Fibroblast of lung (primary cell): ENCODE data around the gene PDXK. TPM values are rescaled to one million over a fixed set of nuclear protein-coding genes. Genes with fewer than 3 reads are reported as not detected.

Experiments used
- DNase-seq, 2 donors: peaks; one replicate each; pipeline versions ENCODE4 v3.0.0 to v3.0.0-alpha.2; 2010; ENCODE audit warnings: low read depth in 2 of 2
- H2AFZ ChIP-seq: 2 replicates; pipeline ENCODE4 v1.5.1; 2012; ENCODE audit warnings: low read length, control low read depth, inconsistent platforms
- H3K27ac ChIP-seq: 2 replicates; pipeline ENCODE4 v1.5.1; 2011; ENCODE audit warnings: low read length, control low read depth; ENCODE audit not compliant: insufficient read depth
- H3K27me3 ChIP-seq: 2 replicates; pipeline ENCODE4 v1.5.1; 2011; ENCODE audit warnings: mild to moderate bottlenecking, low read length; ENCODE audit not compliant: control insufficient read depth, insufficient read depth
- H3K36me3 ChIP-seq: 2 replicates; pipeline ENCODE4 v1.5.1; 2011; ENCODE audit warnings: low read length; ENCODE audit not compliant: control insufficient read depth, insufficient read depth
- H3K4me1 ChIP-seq: 2 replicates; pipeline ENCODE4 v1.5.1; 2011; ENCODE audit warnings: low read length; ENCODE audit not compliant: control insufficient read depth, insufficient read depth; ENCODE audit errors: extremely low read depth
- H3K4me2 ChIP-seq: 2 replicates; pipeline ENCODE4 v1.5.1; 2011; ENCODE audit warnings: low read length, control low read depth; ENCODE audit not compliant: insufficient read depth; ENCODE audit errors: extremely low read depth
- H3K4me3 ChIP-seq, 4 experiments: fragments of 200-600 bp in 1 of 4; sonication (generic) in 1 of 4; replicated peaks in 1 of 4; 2 replicates each; pipeline ENCODE4 v1.5.1; 2011 to 2016; ENCODE audit warnings: low read length in 4 of 4, low read depth in 3 of 4, mild to moderate bottlenecking in 3 of 4, control low read depth in 2 of 4, inconsistent platforms in 1 of 4, mixed read lengths in 1 of 4; ENCODE audit not compliant: insufficient read depth in 1 of 4; ENCODE audit errors: control extremely low read depth in 1 of 4
- H3K79me2 ChIP-seq: 2 replicates; pipeline ENCODE4 v1.5.1; 2012; ENCODE audit warnings: mild to moderate bottlenecking, low read length, inconsistent platforms; ENCODE audit not compliant: control insufficient read depth, insufficient read depth
- H3K9ac ChIP-seq: 2 replicates; pipeline ENCODE4 v1.5.1; 2011; ENCODE audit warnings: mild to moderate bottlenecking, low read length, control low read depth; ENCODE audit not compliant: insufficient read depth
- H3K9me3 ChIP-seq: 2 replicates; pipeline ENCODE4 v1.5.1; 2012; ENCODE audit warnings: low read depth, low read length; ENCODE audit not compliant: control insufficient read depth, insufficient read depth
- H4K20me1 ChIP-seq: 2 replicates; pipeline ENCODE4 v1.5.1; 2011; ENCODE audit warnings: low read length; ENCODE audit not compliant: control insufficient read depth, insufficient read depth; ENCODE audit errors: extremely low read depth
- EZH2 ChIP-seq: IDR thresholded peaks from 2 replicates; pipeline ENCODE4 v1.5.1; 2012; ENCODE audit warnings: low read length, control low read depth, mild to moderate bottlenecking; ENCODE audit errors: missing control alignments
- polyA plus RNA-seq, 2 donors: library from polyadenylated mRNA; depleted of rRNA in 1 of 2; stranded (reverse) in 1 of 2; unstranded in 1 of 2; fragments of >200 nt; gene quantifications; 2 replicates each; pipeline ENCODE4 v1.2.1, GENCODE V29; 2011 to 2012; ENCODE audit warnings: missing spikeins in 1 of 2
- total RNA-seq: library from RNA; depleted of rRNA; stranded (reverse); fragments of >200 nt; gene quantifications from 2 replicates; pipeline ENCODE4 v1.2.1, GENCODE V29; 2014
- TF ChIP-seq, protein P1 (sequence below), 2 donors: IDR thresholded peaks in 1 of 2; conservative IDR thresholded peaks in 1 of 2; 1 replicate in 1 of 2; 2 replicates in 1 of 2; pipeline ENCODE4 v1.5.1; 2011 to 2012; ENCODE audit warnings: low read length in 2 of 2, control low read depth in 1 of 2, inconsistent platforms in 1 of 2, low read depth in 1 of 2, mild to moderate bottlenecking in 1 of 2

PDXK gene
- total and polyA plus RNA-seq, 2 donors (not counting 1 experiment from before 2014, with no cell fraction given), result 47.4 to 146 TPM

DNA sequence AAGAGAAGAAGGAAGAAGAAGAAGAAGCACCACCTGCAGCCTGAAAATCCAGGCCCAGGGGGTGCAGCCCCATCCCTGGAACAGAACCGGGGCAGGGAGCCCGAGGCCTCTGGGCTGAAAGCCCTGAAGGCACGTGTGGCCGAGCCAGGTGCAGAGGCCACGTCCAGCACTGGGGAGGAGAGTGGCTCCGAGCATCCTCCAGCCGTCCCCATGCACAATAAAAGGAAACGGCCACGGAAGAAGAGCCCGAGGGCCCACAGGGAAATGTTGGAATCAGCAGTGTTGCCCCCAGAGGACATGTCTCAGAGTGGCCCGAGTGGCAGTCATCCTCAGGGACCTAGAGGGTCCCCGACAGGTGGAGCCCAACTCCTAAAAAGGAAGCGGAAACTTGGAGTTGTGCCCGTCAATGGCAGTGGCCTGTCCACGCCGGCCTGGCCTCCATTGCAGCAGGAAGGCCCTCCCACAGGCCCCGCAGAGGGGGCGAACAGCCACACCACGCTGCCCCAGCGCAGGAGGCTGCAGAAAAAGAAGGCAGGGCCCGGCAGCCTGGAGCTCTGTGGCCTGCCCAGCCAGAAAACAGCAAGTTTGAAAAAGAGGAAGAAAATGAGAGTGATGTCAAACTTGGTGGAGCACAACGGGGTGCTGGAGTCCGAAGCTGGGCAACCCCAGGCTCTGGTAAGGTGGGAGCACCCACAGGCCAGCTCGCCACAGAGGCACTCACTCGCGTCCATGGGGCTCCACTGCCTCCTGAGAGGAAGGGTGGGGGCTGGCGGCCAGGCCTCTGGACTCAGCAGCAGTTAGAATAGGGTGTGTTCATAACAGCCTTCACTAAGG is 31.1 kb upstream of the PDXK start:
- Histone ChIP-seq H3K27ac (no peak overlapping the region), H3K36me3 (peaks cover 23% of the 10 kb centered on the region), H3K27me3 (no peaks in the 10 kb centered on the region), H3K4me2 (no peak overlapping the region), H3K4me1 (no peaks in the 10 kb centered on the region), H4K20me1 (no peaks in the 10 kb centered on the region), H2AFZ (no peak overlapping the region), H3K4me3 (no peak overlapping the region), H3K9ac (no peak overlapping the region), H3K79me2 (no peaks in the 10 kb centered on the region), H3K9me3 (no peaks in the 10 kb centered on the region)
- TF ChIP-seq EZH2, result no peak
- TF ChIP-seq, protein P1, sequence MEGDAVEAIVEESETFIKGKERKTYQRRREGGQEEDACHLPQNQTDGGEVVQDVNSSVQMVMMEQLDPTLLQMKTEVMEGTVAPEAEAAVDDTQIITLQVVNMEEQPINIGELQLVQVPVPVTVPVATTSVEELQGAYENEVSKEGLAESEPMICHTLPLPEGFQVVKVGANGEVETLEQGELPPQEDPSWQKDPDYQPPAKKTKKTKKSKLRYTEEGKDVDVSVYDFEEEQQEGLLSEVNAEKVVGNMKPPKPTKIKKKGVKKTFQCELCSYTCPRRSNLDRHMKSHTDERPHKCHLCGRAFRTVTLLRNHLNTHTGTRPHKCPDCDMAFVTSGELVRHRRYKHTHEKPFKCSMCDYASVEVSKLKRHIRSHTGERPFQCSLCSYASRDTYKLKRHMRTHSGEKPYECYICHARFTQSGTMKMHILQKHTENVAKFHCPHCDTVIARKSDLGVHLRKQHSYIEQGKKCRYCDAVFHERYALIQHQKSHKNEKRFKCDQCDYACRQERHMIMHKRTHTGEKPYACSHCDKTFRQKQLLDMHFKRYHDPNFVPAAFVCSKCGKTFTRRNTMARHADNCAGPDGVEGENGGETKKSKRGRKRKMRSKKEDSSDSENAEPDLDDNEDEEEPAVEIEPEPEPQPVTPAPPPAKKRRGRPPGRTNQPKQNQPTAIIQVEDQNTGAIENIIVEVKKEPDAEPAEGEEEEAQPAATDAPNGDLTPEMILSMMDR (conservative IDR thresholded peaks at IDR 0.05 in 1 of 2, IDR thresholded peaks at IDR 0.05 in 1 of 2; ENCODE audit: low read depth in 1 of 2, low read length in 2 of 2), result no peak
- no peak for DNase-seq

DNA sequence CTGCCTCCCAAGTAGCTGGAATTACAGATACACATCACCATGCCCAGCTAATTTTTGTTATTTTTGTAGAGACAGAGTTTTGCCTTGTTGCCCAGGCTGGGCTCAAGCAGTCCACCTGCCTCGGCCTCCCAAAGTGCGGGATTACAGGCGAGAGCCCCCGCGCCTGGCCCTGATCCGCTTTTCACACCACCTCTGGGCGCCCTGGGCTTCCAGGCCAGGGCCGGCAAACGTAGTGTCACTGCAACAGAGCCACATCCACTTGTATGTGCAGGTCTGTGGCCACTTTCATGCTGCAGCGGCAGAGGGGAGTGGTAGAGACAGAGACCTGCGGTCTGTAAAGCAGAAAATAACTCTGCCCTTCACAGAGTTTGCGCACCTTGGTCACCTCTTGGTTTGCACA is 30.0 kb upstream of the PDXK start:
- Histone ChIP-seq H3K79me2 (no peaks in the 10 kb centered on the region), H3K36me3 (peaks cover 23% of the 10 kb centered on the region), H3K4me3 (no peak overlapping the region), H2AFZ (no peak overlapping the region), H4K20me1 (no peaks in the 10 kb centered on the region), H3K4me1 (no peaks in the 10 kb centered on the region), H3K27me3 (no peaks in the 10 kb centered on the region), H3K9me3 (no peaks in the 10 kb centered on the region), H3K4me2 (no peak overlapping the region), H3K27ac (no peak overlapping the region), H3K9ac (no peak overlapping the region)
- TF ChIP-seq, protein P1 (conservative IDR thresholded peaks at IDR 0.05 in 1 of 2, IDR thresholded peaks at IDR 0.05 in 1 of 2; ENCODE audit: low read depth in 1 of 2, low read length in 2 of 2), result no peak
- DNase-seq, result no peak

DNA sequence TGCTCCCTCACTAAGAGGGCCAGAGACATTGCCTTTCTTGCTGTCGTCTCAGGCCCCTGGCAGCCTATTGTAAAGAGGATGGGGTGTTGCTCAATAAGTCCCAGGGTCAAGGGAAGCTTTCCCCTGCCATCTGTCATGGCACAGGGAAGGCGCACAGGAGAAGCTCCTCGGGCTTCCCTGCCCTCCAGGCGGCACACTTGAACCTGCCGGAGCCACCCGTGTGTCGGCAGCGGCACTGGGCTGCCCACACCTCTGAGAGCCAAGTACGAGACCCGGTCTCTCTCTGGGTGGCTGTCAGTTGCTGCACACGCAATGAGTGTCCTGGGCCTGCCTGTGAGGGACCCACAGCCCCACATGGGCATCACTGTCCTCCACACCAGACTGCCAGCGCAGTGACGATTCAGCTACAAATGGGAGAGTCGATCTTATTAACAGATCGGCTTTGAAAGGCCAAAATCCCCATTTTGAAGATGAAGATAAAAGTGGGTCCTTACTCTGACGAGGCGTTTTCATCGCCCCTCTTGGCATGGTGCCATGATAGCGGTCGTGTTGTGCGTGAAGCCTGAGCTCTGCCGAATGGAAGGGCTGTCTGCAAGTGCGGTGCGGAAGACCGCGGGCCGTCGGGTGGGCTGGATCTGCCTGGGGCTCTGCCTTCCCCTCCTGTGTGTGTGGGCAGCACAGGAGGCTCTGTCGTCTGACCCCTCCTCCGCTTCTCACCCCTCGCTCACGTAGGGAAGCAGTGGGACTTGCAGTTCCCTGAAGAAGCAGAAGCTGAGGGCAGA is 29.2 kb upstream of the PDXK start:
- Histone ChIP-seq H3K4me2 (no peak overlapping the region), H4K20me1 (no peaks in the 10 kb centered on the region), H3K9ac (no peak overlapping the region), H3K79me2 (no peaks in the 10 kb centered on the region), H2AFZ (no peak overlapping the region), H3K27ac (no peak overlapping the region), H3K4me1 (no peaks in the 10 kb centered on the region), H3K27me3 (no peaks in the 10 kb centered on the region), H3K4me3 (no peak overlapping the region), H3K36me3 (peaks cover 24% of the 10 kb centered on the region), H3K9me3 (no peaks in the 10 kb centered on the region)
- TF ChIP-seq, protein P1 (conservative IDR thresholded peaks at IDR 0.05 in 1 of 2, IDR thresholded peaks at IDR 0.05 in 1 of 2; ENCODE audit: low read depth in 1 of 2, low read length in 2 of 2), result no peak
- no peak for TF ChIP-seq EZH2
- no peak for DNase-seq
